Esophagus muscularis mucosa (tissue), 4 donors: ENCODE results near the gene NCOR1. TPM values are rescaled to one million over a fixed set of nuclear protein-coding genes. Genes with fewer than 3 reads are reported as not detected.

Experiments
- DNase-seq: peaks from one replicate; pipeline ENCODE4 v3.0.0-alpha.2; 2017; ENCODE audit errors: extremely low spot score
- H3K27ac ChIP-seq, 4 donors: fragments of 200-600 bp; sonication (generic); replicated peaks in 1 of 4; 1 replicate in 3 of 4; 2 replicates in 1 of 4; pipeline ENCODE4 v1.5.1; 2016 to 2019; ENCODE audit warnings: mild to moderate bottlenecking in 1 of 4
- H3K27me3 ChIP-seq, 4 donors: fragments of 200-600 bp; sonication (generic); one replicate each; pipeline versions ENCODE4 v1.5.1 to v1.6.0; 2016 to 2019
- H3K36me3 ChIP-seq, 4 donors: fragments of 200-600 bp; sonication (generic); one replicate each; pipeline ENCODE4 v1.5.1; 2016 to 2019
- H3K4me1 ChIP-seq, 4 donors: fragments of 200-600 bp; sonication (generic); one replicate each; pipeline ENCODE4 v1.5.1; 2016 to 2019
- H3K4me3 ChIP-seq, 4 donors: fragments of 200-600 bp; sonication (generic); 1 replicate in 2 of 4; 2 replicates in 2 of 4; pipeline ENCODE4 v1.5.1; 2016 to 2019; ENCODE audit warnings: mild to moderate bottlenecking in 4 of 4, moderate library complexity in 1 of 4
- H3K9me3 ChIP-seq, 4 donors: fragments of 200-600 bp; sonication (generic); 1 replicate in 3 of 4; 2 replicates in 1 of 4; pipeline ENCODE4 v1.5.1; 2016 to 2019
- EP300 ChIP-seq: sonication (generic); formaldehyde crosslinking; IDR thresholded peaks from one replicate; pipeline ENCODE4 v1.6.1; 2017; ENCODE audit warnings: antibody characterized with exemption
- POLR2A ChIP-seq: fragments of 450-650 bp; IDR thresholded peaks from one replicate; pipeline ENCODE4 v1.6.1; 2017; ENCODE audit warnings: antibody characterized with exemption, moderate library complexity, mild to moderate bottlenecking, low read depth
- POLR2AphosphoS5 ChIP-seq, 2 donors: sonication (generic); formaldehyde crosslinking; IDR thresholded peaks; one replicate each; pipeline ENCODE4 v1.6.1; 2017; ENCODE audit warnings: antibody characterized with exemption in 2 of 2
- WGBS: methylation state at CpG from one replicate; pipeline ENCODE4 v1.1.5; 2018; 5-methylcytosine and 5-hydroxymethylcytosine counted together
- intact Hi-C: fragments of 100-400 bp; cut with DNase I; formaldehyde crosslinking; loops from one replicate; pipeline ENCODE4 v1.15.1; 2023
- total RNA-seq, 4 donors: library from RNA; depleted of rRNA; stranded (reverse); fragments of >200 nt; gene quantifications; one replicate each; pipeline versions ENCODE4 v1.1.0 to v1.2.1, GENCODE V29; 2016
- TF ChIP-seq, protein P1 (sequence below), 3 experiments: fragments of 200-600 bp in 2 of 3; fragments of 450-650 bp in 1 of 3; sonication (generic) in 2 of 3; IDR thresholded peaks; one replicate each; pipeline ENCODE4 v1.5.1; 2017 to 2019; ENCODE audit warnings: antibody characterized with exemption in 3 of 3, mild to moderate bottlenecking in 2 of 3, moderate library complexity in 1 of 3

Gene NCOR1
- total RNA-seq, 4 donors from 2014 or later, result 100 to 123 (median 109) TPM

DNA sequence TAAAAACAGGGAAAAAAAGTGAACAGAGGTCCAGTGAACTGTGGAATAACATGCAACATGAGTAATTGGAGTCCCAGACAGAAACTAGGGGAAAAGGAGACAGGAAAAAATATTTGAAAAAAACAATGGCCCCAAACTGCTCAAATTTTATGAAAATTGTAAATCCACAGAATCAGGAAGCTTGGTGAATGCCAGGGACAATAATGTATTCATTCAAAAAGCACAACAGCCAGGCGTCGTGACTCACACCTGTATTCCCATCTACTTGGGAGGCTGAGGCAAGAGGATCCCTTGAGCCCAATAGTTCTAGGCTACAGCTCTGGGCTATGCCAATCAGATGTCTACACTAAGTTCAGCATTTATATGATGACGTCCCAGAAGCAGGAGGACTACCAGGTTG is 23.7 kb downstream of the NCOR1 start:
- intact Hi-C loops, result no loop called here
- no peak for DNase-seq
- Histone ChIP-seq H3K27ac (no peak overlapping the region), H3K27me3 (no peaks in the 10 kb centered on the region), H3K4me1 (peaks cover 8 to 26% (median 22%) of the 10 kb centered on the region in 4 donors), H3K36me3 (peaks cover 3 to 47% (median 31%) of the 10 kb centered on the region in 4 donors), H3K4me3 (no peak overlapping the region), H3K9me3 (no peaks in the 10 kb centered on the region)
- WGBS, result 88% methylated on average over 3 of the region's 3 CpGs
- TF ChIP-seq POLR2AphosphoS5 (IDR thresholded peaks at IDR 0.05) (no peak), POLR2A (no peak), EP300 (no peak)
- TF ChIP-seq, protein P1, sequence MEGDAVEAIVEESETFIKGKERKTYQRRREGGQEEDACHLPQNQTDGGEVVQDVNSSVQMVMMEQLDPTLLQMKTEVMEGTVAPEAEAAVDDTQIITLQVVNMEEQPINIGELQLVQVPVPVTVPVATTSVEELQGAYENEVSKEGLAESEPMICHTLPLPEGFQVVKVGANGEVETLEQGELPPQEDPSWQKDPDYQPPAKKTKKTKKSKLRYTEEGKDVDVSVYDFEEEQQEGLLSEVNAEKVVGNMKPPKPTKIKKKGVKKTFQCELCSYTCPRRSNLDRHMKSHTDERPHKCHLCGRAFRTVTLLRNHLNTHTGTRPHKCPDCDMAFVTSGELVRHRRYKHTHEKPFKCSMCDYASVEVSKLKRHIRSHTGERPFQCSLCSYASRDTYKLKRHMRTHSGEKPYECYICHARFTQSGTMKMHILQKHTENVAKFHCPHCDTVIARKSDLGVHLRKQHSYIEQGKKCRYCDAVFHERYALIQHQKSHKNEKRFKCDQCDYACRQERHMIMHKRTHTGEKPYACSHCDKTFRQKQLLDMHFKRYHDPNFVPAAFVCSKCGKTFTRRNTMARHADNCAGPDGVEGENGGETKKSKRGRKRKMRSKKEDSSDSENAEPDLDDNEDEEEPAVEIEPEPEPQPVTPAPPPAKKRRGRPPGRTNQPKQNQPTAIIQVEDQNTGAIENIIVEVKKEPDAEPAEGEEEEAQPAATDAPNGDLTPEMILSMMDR (IDR thresholded peaks at IDR 0.05), result no peak

DNA sequence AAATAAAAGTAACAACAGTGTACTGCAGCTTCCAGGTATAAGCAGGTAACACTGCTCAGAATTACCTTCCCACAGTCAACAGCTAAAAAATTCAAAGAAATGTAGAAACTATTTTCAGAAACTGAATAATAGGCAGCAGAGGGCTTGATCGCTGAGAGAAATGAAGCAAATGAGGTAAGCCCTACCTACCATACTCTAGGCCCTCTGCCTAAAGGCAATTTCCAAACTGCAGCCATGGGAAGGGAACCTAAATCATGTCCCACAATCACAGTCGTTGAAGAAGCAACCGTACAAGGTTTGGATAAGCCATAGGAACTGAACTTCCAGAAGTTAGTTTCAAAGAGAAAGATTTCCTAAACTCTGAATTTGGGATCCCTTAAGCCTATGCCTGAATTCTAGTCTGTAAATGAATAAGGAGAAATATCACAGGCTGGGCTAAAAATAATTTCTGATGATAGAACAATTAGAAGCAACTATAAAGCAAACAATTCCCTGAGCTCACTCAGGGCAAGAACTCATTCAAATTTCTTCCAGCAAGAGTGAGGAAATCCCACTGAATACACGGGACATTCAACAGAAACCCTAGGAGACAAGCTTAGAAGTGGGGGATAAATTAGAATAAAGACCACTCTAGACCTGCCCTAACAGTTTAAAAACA is 24.5 kb downstream of the NCOR1 start:
- WGBS, result 65% methylated on average over 4 of the region's 4 CpGs

GRCh38 chr17:16189791-16190348 is 25.5 kb downstream of the NCOR1 start:
- Histone ChIP-seq H3K27ac (no peak overlapping the region), H3K27me3 (no peaks in the 10 kb centered on the region), H3K36me3 (peaks cover 3 to 65% (median 34%) of the 10 kb centered on the region in 4 donors), H3K9me3 (no peaks in the 10 kb centered on the region), H3K4me3 (no peak overlapping the region), H3K4me1 (peaks cover 8 to 26% (median 22%) of the 10 kb centered on the region in 4 donors)
- no peak for TF ChIP-seq EP300
- TF ChIP-seq, protein P1 (IDR thresholded peaks at IDR 0.05), result no peak
- no peak for TF ChIP-seq POLR2A
- TF ChIP-seq POLR2AphosphoS5 (IDR thresholded peaks at IDR 0.05), result no peak
- intact Hi-C loops, result no loop called here
- no peak for DNase-seq
- WGBS, result 72% methylated on average over 3 of the region's 3 CpGs

More for the DNA sequence above, 24.5 kb downstream of the NCOR1 start:
- H3K4me1 ChIP-seq, result peaks cover 8 to 26% (median 22%) of the 10 kb centered on the region in 4 donors
- H3K27me3 ChIP-seq, result no peaks in the 10 kb centered on the region
- no peak overlapping the region for H3K27ac ChIP-seq
- intact Hi-C loops, result no loop called here
- H3K4me3 ChIP-seq, result no peak overlapping the region
- TF ChIP-seq POLR2AphosphoS5 (IDR thresholded peaks at IDR 0.05) (no peak), POLR2A (no peak), EP300 (no peak)
- DNase-seq, result no peak
- peaks cover 3 to 55% (median 34%) of the 10 kb centered on the region in 4 donors for H3K36me3 ChIP-seq
- no peaks in the 10 kb centered on the region for H3K9me3 ChIP-seq

DNA sequence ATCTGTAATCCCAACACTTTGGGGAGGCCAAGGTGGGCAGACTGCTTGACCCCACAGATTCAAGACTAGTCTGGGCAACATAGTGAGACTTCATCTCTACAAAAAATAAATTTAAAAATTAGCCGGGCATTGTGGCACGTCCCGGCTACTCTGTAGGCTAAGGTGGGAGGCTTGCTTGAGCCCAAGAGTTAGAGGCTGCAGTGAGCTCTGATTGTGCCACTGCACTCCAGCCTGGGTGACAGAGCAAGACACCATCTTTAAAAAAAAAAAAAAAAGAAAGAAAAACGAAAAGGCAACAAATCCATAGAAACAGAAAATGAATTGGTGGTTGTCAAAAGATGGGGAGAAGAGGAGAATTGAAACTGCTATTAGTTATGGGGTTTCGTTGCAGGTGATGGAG is 27.7 kb downstream of the NCOR1 start:
- WGBS, result 89% methylated on average over 5 of the region's 5 CpGs
- intact Hi-C loops, result no loop called here
- no peaks in the 10 kb centered on the region for H3K9me3 ChIP-seq
- H3K4me3 ChIP-seq, result no peak overlapping the region
- no peaks in the 10 kb centered on the region for H3K27me3 ChIP-seq
- TF ChIP-seq POLR2AphosphoS5 (IDR thresholded peaks at IDR 0.05) (no peak), EP300 (no peak), POLR2A (no peak)
- TF ChIP-seq, protein P1 (IDR thresholded peaks at IDR 0.05), result no peak
- peaks cover 8 to 26% (median 20%) of the 10 kb centered on the region in 4 donors for H3K4me1 ChIP-seq
- peaks cover 0 to 54% (median 23%) of the 10 kb centered on the region in 4 donors for H3K36me3 ChIP-seq
- H3K27ac ChIP-seq, result no peak overlapping the region
- no peak for DNase-seq

- intact Hi-C loops, result no loop called here
- Histone ChIP-seq H3K36me3 (peaks cover 0 to 28% (median 8%) of the 10 kb centered on the region in 4 donors), H3K4me3 (no peak overlapping the region), H3K27ac (no peak overlapping the region), H3K9me3 (no peaks in the 10 kb centered on the region), H3K4me1 (no peaks in the 10 kb centered on the region), H3K27me3 (no peaks in the 10 kb centered on the region)
- TF ChIP-seq EP300 (no peak), POLR2AphosphoS5 (IDR thresholded peaks at IDR 0.05) (no peak), POLR2A (no peak)
- TF ChIP-seq, protein P1 (IDR thresholded peaks at IDR 0.05), result no peak
- no peak for DNase-seq
- WGBS, result 92% methylated on average over 1 of the region's 1 CpG
These were observed 33.8 kb downstream of the NCOR1 start for GRCh38 chr17:16181581-16181980.
